ENCODE results near the gene UBAP1L. TPM values are rescaled to one million over a fixed set of nuclear protein-coding genes. Genes with fewer than 3 reads are reported as not detected.

Gene UBAP1L
- total RNA-seq, result 2.9 and 3.3 TPM in 2 replicates

- no peaks in the 10 kb centered on the region for H3K9me3 ChIP-seq (ENCODE audit: low read depth, low read length)
- TF ChIP-seq CTCF (IDR thresholded peaks at IDR 0.05; ENCODE audit: extremely low read depth, low read depth, low read length), result no peak
- no peak within 1 kb of the TSS for H3K4me2 ChIP-seq (ENCODE audit: insufficient read depth, low read length)
- no peaks in the 10 kb centered on the region for H3K4me1 ChIP-seq (ENCODE audit: insufficient read depth, low read length)
- no peak for DNase-seq (ENCODE audit: insufficient read length, low spot score, missing footprints)
- no peaks in the 10 kb centered on the region for H3K27me3 ChIP-seq (ENCODE audit: insufficient read depth, low read length)
- no peak within 1 kb of the TSS for H3K27ac ChIP-seq (ENCODE audit: low read depth, low read length)
- H3K36me3 ChIP-seq (ENCODE audit: insufficient read depth, low read length), result peaks cover 46% of the 10 kb centered on the region
- H3K79me2 ChIP-seq (ENCODE audit: insufficient read depth, low read length), result no peaks in the 10 kb centered on the region
- H3K4me3 ChIP-seq (ENCODE audit: insufficient read depth, low read length), result no peak within 1 kb of the TSS
- H4K20me1 ChIP-seq (ENCODE audit: insufficient read depth, low read length), result peaks cover 4% of the 10 kb centered on the region
- no peak within 1 kb of the TSS for H2AFZ ChIP-seq (ENCODE audit: low read length)
These were observed at the start of gene UBAP1L for GRCh38 chr15:65115086-65115485. UBAP1L (minus strand) TSS chr15:65115200; CDS start chr15:65106215, 8,985 bp downstream.

GRCh38 chr15:65164139-65164538 is 49.1 kb upstream of the UBAP1L start:
- H3K79me2 ChIP-seq (ENCODE audit: insufficient read depth, low read length), result peaks cover 34% of the 10 kb centered on the region
- H3K9me3 ChIP-seq (ENCODE audit: low read depth, low read length), result no peaks in the 10 kb centered on the region
- H3K27ac ChIP-seq (ENCODE audit: low read depth, low read length), result no peak overlapping the region
- H3K4me2 ChIP-seq (ENCODE audit: insufficient read depth, low read length), result no peak overlapping the region
- H3K4me1 ChIP-seq (ENCODE audit: insufficient read depth, low read length), result no peaks in the 10 kb centered on the region
- no peak overlapping the region for H2AFZ ChIP-seq (ENCODE audit: low read length)
- H3K36me3 ChIP-seq (ENCODE audit: insufficient read depth, low read length), result peaks cover 39% of the 10 kb centered on the region
- no peaks in the 10 kb centered on the region for H3K27me3 ChIP-seq (ENCODE audit: insufficient read depth, low read length)
- no peak overlapping the region for H3K4me3 ChIP-seq (ENCODE audit: insufficient read depth, low read length)
- TF ChIP-seq CTCF (IDR thresholded peaks at IDR 0.05; ENCODE audit: extremely low read depth, low read depth, low read length), result no peak
- DNase-seq (ENCODE audit: insufficient read length, low spot score, missing footprints), result no peak
- peaks cover 3% of the 10 kb centered on the region for H4K20me1 ChIP-seq (ENCODE audit: insufficient read depth, low read length)

GRCh38 chr15:65163041-65163440 is 48.0 kb upstream of the UBAP1L start:
- DNase-seq (ENCODE audit: insufficient read length, low spot score, missing footprints), result no peak
- peaks cover 3% of the 10 kb centered on the region for H4K20me1 ChIP-seq (ENCODE audit: insufficient read depth, low read length)

GRCh38 chr15:65156692-65157091 is 41.7 kb upstream of the UBAP1L start:
- H3K4me3 ChIP-seq (ENCODE audit: insufficient read depth, low read length), result no peak overlapping the region
- no peaks in the 10 kb centered on the region for H3K9me3 ChIP-seq (ENCODE audit: low read depth, low read length)
- no peak for TF ChIP-seq CTCF (IDR thresholded peaks at IDR 0.05; ENCODE audit: extremely low read depth, low read depth, low read length)
- H3K27ac ChIP-seq (ENCODE audit: low read depth, low read length), result no peak overlapping the region
- no peak overlapping the region for H2AFZ ChIP-seq (ENCODE audit: low read length)
- peaks cover 74% of the 10 kb centered on the region for H3K36me3 ChIP-seq (ENCODE audit: insufficient read depth, low read length)
- DNase-seq (ENCODE audit: insufficient read length, low spot score, missing footprints), result no peak
- peaks cover 5% of the 10 kb centered on the region for H3K79me2 ChIP-seq (ENCODE audit: insufficient read depth, low read length)
- H3K4me1 ChIP-seq (ENCODE audit: insufficient read depth, low read length), result no peaks in the 10 kb centered on the region
- no peaks in the 10 kb centered on the region for H3K27me3 ChIP-seq (ENCODE audit: insufficient read depth, low read length)
- no peaks in the 10 kb centered on the region for H4K20me1 ChIP-seq (ENCODE audit: insufficient read depth, low read length)
- no peak overlapping the region for H3K4me2 ChIP-seq (ENCODE audit: insufficient read depth, low read length)

More at GRCh38 chr15:65163041-65163440, 48.0 kb upstream of the UBAP1L start:
- Histone ChIP-seq H3K4me2 (ENCODE audit: insufficient read depth, low read length) (no peak overlapping the region), H3K4me3 (ENCODE audit: insufficient read depth, low read length) (no peak overlapping the region), H3K9me3 (ENCODE audit: low read depth, low read length) (no peaks in the 10 kb centered on the region), H3K27me3 (ENCODE audit: insufficient read depth, low read length) (no peaks in the 10 kb centered on the region), H3K4me1 (ENCODE audit: insufficient read depth, low read length) (no peaks in the 10 kb centered on the region), H3K27ac (ENCODE audit: low read depth, low read length) (peak overlapping the region; percentile 19), H2AFZ (ENCODE audit: low read length) (no peak overlapping the region), H3K36me3 (ENCODE audit: insufficient read depth, low read length) (peaks cover 48% of the 10 kb centered on the region), H3K79me2 (ENCODE audit: insufficient read depth, low read length) (peaks cover 33% of the 10 kb centered on the region)
- TF ChIP-seq CTCF (IDR thresholded peaks at IDR 0.05; ENCODE audit: extremely low read depth, low read depth, low read length), result no peak

Measured in osteoblast (primary cell).